ENCODE data around the gene DDX59. TPM values are rescaled to one million over a fixed set of nuclear protein-coding genes. Genes with fewer than 3 reads are reported as not detected.

Gene DDX59
- total RNA-seq, 2 donors from 2014 or later, result 9.7 to 11.9 TPM

DNA sequence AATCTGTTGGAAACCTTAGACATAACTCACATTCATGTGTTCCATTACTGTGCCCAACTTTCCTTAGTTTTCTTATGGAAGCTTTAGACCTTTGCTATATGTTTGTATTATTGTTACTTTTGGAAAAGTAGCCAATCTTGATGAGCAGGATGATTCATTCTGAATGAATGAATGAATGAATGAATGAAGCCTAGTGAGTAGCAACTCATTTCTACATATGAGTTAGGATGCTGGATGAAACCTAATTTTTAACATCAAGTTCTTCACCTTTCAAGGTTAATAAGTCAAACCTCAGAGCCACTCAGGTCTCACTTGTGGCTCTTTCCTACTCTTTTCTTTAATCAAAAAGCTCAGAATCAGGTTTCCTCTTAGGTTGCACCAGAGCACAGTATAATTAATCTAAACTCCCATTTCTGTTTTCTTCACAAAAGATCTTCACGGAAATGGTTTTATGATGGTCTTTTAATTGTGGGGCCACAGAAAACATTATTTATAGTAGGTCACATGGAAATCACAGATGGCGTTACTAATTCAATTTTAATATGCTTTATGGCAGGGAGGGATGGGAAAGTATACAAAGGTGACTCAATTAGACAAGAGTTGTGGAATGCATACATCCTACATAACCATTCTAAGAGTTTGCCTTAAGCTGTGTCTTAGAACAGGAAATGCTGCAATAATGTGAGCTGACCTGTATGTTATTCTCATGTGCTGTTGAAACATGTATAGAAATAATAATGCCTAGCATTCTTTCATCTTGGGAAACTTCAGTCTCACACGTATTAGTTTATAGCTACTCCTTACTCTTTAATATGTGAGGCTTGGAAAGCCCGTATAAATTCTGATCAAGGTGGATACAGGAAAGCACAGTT is 4.5 kb upstream of the DDX59 start:
- DNase-seq (no peak), ATAC-seq (no peak)
- intact Hi-C loops (cut with DNase I), result no loop called here

DNA sequence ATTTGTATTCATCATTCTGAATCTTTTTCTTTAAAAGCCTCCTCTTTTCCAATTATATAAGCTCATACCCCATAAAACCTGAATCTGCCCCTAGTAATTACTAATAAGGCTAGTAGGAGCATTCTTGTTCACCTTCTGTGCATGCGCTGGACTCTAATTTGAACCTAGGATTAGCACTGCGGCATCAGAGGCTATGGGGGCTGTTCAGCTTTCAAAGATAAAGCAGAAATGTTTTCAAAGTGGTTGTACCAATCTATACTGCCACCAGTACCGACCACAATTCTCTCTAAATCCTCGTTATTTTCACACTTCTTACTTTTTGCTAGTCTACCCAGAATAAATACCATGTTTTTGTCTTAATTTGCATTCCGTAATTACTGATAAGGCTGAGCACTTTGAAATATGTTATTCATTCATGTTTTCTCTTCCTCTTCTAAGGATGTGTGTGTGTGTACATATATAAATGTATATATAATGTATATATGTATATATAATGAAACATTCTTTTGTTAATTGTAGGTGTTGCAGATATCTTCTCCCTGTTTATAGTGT is 1.6 kb upstream of the DDX59 start:
- intact Hi-C loops (cut with DNase I), result no loop called here
- DNase-seq (no peak), ATAC-seq (no peak)

DNA sequence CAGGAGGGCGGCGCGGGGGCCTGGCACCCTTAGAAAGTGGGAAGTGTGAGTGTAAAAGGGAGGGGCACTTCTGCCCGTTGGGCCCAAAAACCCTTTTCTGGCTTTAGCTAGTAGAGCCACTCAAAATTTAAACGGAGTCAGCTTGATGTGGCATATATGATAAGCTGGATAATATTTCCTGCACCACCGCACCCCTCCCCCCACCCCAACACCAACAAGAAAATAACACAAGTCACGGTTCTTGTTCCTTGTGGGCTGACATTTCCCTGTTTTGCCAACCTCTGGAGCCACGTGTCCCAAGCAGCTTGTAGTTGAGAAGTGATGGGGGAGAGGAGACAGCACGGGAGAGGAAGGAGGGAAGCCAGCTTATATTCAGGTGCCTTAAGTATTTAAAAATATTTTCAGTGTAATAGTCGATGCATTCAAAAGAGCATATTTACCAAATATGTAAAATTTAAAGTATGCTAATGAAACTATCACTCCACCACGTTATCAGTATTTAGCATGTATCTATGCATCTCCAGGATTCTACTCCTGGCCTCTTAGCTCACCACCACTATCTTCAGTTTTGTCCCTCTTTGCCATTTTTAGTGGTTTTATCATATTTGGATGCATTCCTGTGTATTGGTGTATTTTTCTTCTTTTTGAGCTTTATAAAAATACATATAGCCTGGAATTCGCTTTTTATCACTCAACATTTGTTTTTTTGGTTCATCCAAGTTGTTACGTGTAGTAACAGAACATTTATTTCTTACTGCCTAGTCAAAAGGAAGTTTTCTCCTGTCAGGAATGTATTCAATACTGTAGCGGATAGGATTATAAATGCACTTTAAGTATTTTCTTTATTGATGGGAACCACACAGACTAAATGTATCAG is 773 bp upstream of the DDX59 start:
- DNase-seq, result no peak
- ATAC-seq, result peak in 1 of 2 donors; percentile 12
- intact Hi-C loops (cut with DNase I), result no loop called here

DNA sequence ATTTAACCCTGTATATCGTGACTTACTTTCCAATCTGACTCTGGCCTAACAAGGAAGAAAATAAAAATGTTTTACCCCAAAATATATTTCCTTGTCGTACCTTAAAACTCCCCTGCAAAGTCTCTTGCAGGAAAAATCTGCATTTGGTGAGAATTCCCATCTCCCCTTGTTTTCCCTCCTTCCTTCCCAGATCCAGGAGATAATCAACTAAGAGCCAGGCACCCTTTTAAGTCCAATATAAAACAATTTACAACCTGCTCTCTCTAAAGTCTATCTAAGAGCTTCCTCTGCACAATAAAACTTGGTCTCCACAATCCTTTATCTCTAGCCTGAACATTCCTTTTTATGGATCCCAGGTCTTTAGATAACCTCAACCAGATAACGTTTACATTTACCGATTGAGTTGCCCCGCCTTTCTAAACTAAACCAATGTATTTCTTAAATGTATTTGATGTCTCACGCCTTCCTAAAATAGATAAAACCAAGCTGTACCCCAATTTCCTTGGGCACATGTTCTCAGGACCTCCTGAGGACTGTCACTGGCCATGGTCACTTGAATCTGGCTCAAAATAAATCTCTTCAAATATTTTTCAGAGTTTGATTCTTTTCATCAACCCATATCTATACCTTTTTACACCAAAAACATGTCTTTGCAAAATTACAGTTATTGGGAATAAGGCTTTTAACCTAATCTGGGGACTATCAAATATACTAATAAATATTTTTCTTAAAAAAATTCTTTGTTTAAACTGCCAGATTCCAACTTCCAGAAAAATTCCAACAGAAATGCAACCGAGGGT is 993 bp downstream of the DDX59 start:
- intact Hi-C loops (cut with DNase I), result loop anchor here in 1 of 2 donors (1.0 kb wide), 1 partner anchor 71 kb away; no protein-coding TSS in a partner anchor
- no peak for DNase-seq
- no peak for ATAC-seq

DNA sequence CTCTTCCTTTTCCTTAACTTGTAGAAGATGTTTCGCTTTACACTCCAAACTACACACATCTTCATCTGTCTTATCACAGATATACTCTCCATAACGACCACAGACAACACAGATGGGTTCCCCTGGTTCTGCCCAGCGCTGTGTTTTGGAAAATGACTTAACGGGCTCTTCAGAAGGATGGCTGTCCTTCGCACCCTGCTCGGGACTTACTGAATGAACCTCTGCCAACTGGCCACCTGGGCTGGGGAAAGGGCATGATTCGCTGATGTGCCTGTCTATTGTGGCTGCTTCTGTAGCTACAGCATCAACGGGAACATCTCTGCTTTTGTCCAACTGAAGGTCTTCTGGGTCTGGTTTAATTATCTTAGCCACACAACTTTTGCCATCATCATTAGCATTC is 3.4 kb downstream of the DDX59 start:
- ATAC-seq, result no peak
- intact Hi-C loops (cut with DNase I), result no loop called here
- DNase-seq, result no peak

DNA sequence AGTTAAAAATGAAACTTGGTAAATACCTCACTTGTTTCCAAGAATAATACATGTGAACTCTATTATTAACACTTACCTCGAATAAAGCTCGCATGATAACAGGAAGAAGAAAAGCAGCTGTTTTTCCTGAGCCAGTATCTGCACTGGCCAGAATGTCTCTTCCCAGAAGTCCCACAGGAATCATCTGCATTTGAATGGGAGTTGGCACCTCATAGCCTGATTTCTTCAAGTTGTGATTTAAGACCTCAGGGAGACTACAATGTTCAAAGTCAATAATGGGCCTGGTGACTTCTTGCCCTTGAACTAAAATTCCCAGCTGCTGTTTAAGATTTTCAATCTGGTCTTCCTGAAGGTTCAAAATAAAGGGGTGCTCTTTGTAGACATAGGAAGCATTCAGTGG is 3.8 kb downstream of the DDX59 start:
- intact Hi-C loops (cut with DNase I), result no loop called here
- DNase-seq, result no peak
- no peak for ATAC-seq

DNA sequence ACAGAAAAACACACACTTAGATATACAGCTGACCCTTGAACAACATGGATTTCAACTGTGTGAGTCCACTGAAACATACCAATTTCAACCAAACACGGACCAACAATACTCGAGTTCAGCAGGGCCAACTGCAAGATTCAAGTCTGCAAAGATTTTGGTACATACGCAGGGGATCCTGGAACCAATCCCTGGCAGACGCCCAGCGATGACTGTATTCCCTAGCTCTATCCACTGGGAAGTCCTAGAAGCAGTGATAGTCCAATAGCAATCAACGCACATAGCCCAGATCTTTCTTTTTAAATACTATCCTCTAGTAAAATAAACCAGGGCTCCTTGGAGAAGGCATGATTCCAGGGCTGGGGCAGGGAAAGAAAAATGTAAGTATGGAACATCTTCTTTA is 9.0 kb downstream of the DDX59 start:
- peak; percentile 71 for DNase-seq
- intact Hi-C loops (cut with DNase I), result no loop called here
- ATAC-seq, result peak in 1 of 2 donors; percentile 32

DNA sequence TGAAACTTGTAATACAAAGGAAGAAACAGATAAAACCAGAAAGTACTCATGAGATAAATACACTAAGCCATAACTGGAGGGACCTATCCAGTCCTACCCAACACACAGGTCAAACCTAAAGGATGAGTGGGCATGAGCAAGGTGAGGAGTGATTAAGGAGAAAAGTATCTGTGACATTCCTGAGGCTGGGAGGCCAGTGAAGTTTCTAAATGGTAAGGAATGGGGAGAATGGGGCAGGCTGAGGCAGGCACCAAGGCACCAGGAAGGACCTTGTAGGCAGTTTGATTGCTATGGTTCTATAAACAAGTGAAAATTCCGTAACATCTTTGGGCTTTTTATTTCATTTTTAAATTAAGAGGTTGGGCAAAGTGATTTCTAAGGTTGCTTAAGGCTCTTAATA is 10.4 kb downstream of the DDX59 start:
- ATAC-seq, result peak in 1 of 2 donors; percentile 52
- no peak for DNase-seq

DNA sequence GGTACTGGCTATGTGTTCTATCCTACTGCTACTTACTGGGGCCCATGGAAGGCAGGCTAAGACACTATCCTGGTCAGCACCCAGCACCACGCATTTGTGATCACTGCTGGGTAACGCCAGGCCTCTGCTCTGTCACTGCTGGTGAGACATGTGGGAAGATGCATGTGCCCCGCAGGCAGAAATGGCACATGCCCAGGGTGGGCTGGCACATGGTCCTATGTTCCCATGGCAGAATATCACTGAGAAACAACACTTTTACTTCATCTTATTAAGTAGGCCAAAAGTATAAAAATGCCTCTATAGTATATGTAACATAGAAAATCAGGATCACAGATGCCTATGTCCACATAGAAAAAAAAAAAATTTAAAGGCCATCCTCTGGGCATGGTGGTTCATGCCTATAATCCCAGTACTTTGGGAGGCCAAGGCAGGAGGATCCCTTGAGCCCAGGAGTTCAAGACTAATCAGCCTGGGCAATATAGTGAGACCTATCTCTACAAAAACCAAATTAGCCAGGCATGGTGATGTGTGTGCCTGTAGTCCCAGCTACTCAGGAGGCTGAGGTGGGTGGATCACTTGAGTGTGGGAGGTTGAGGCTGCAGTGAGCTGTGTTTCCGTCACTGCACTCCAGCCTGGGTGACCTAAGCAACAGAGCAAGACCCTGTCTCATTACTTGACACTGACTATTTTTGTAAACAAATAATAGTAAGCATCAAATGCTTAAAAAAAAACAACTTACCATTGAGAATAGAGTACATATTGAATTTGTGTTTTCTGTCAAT is 11.5 kb downstream of the DDX59 start:
- ATAC-seq (no peak), DNase-seq (no peak)
- intact Hi-C loops (cut with DNase I), result no loop called here

More for the DNA sequence above, 10.4 kb downstream of the DDX59 start:
- intact Hi-C loops (cut with DNase I), result no loop called here

DNA sequence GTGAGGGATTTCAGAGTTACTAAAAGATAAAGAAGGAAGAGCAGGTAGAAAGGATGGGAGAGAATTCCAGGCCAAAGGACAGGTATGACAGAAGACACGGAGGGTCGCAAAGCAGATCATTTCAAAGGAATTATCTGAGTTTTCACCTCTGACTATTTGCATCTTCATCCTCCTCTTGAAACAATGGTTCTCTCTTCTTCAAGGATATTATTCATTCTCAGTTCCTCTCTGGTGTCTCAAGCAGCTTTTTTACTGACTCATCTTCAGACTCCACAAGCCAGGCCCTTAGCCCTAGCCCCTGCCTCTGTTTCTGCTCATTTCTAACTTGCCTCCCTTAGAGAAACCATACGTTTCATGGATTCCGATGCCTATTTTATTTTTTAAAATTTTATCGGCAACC is 15.0 kb downstream of the DDX59 start:
- intact Hi-C loops (cut with DNase I), result no loop called here
- DNase-seq, result no peak
- no peak for ATAC-seq

DNA sequence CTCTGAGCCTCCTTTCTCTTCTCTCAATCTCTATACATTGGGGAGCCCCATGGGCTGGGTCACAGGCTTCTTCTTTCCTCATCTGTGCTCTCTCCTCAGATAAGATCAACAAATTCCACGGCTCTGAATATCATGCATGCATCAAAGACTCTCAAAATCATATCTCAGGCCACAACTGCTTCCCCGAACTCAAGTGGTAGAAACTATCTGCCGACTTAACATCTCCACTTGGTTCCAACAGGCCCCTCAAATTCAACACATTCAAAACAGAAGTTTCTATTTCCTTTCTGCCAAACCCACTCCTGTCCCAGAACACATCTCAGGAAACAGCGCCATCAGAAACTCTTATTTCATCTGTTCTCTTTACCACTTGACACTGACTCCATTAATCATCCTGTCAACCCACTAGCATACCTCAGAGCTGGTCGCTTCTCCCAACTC is 16.7 kb downstream of the DDX59 start:
- DNase-seq (no peak), ATAC-seq (no peak)
- intact Hi-C loops (cut with DNase I), result no loop called here

DNA sequence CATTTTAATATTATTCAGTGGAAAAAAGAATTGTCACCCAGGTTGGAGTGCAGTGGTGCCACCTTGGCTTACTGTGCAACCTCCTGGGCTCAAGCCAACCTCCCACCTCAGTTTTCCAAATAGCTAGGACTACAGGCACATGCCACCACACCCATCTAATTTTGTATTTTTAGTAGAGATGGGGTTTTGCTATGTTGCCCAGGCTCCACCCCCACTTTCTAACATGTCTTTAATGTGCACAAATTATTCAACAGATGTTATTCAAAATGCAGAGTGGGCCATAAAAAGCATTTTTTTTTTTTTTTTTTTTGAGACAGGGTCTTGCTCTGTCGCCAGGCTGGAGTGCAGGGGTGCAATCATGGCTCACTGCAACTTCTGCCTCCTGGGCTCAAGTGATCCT is 17.3 kb downstream of the DDX59 start:
- ATAC-seq, result no peak
- DNase-seq, result no peak

DNA sequence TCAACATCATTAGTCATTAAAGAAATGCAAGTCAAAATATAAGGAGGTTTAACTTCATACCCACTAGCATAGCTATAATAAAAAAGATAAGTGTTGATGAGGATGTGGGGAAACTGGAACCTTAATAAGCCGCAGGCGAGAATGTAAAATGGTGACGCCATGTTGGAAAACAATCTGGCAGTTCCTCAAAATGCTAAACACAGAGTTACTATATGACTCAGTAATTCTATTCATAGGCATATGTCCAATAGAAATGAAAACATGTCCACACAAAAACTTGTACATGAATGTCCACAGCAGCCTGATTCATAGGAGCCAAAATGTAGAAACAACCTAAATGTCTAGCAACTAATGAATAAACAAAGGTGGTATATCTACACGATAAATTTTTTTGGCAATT is 23.2 kb downstream of the DDX59 start:
- intact Hi-C loops (cut with DNase I), result no loop called here
- DNase-seq, result no peak
- no peak for ATAC-seq

More for the DNA sequence above, 17.3 kb downstream of the DDX59 start:
- intact Hi-C loops (cut with DNase I), result no loop called here

DNA sequence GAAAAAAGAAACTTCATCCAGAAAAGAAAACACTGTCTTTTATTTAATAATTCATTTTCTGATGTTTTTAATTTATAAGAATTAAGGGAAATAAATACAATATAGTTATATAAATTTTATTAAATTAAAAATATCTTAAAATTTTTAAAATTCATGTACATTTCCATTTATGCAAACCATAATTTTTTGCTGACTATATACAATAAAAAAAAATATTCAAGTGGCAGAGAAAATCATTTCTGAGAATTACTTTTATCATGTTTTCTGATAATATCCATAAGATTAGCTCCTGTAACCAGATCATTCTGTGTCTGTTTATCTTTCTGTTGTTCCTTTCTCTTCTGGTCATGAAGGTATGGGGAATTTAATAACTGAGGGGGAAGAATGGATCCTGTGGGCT is 25.7 kb downstream of the DDX59 start:
- no peak for ATAC-seq
- intact Hi-C loops (cut with DNase I), result no loop called here
- no peak for DNase-seq

DNA sequence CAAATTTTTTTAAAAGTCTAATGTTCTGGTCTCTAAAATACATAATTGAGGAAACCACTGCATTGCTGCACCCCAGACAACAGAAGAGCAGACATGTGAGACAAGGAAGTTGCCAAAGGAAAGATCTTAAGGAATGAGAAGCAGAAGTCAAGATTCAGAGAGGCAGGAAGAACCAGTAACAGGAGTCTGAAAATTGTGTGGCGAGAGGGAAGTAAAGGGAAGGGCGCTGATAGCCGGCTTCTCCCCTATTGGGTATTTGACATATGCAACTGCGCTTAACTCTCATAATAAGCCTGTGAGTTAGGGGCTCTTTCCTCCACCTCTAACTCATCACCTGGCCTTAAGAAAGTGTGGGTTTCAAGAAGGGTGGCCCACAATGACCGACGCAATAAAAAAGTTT is 27.2 kb downstream of the DDX59 start:
- DNase-seq (no peak), ATAC-seq (peak in 1 of 2 donors; percentile 17)
- intact Hi-C loops (cut with DNase I), result no loop called here

DNA sequence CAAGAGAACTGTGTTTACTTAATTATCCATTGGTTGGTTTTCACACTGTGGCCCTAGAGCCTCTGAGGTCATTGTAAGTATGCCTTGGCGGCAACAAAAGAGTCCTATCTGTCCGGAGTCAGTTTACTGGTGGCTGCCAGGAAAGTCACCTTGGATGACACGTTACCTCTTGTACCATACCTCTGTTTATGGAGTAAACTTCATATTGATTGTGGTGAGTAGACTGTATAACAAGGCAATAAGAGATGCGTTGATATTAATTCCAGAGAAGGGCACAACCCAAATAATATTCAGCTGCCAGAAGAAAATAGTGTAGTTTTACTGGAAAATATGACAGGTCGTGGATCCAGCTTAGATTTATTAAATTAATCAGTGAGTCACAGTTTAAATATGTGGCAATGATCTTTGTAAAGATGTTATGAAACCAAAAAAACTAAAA is 28.7 kb downstream of the DDX59 start:
- peak in 1 of 2 donors; percentile 37 for ATAC-seq
- intact Hi-C loops (cut with DNase I), result no loop called here
- no peak for DNase-seq

DNA sequence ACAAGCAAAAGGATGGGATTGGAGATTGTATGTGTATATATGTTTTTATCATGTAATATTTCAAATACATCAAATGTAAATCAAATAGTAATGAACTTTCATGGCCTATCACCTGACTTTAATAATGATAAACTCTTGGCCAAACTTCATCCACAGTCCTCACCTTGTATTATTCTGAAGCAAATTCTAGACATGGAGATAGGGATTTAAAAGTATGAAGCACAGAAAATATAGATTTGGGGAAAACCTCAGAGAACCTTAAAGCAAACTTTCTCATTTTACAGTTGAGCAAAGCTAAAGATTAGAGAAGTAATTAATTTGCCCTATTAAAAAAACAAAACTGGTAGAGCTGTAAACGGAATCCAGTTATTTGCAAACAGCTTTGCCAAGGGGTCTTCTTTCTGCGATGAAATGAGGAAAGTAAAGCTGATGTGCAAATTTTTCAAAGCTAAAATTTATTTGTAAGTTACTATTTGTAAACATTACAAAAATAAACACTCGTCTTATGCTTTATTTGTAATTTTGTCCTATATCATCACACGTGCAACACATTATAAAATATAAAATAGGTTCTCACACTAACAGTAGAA is 29.2 kb downstream of the DDX59 start:
- DNase-seq, result no peak
- intact Hi-C loops (cut with DNase I), result no loop called here
- ATAC-seq, result no peak

DNA sequence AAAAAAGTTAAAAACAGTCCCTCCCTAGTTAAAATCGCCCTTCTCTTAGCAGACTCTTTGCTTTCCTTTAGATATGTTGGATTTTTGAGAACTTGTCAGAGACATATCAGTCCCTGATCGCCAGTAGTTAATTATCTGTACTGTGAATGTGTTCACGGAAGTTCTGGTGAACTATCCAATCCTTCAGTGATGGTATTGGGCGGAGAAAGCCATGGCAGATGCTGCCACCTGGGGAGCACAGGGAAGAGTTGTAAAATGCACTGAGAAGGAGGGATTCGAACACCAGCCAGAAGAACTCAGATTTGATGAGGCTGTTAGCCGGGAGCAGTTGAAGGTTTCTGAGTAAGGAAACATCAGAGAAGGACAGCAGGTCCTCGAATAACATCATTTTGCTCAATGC is 31.6 kb downstream of the DDX59 start:
- intact Hi-C loops (cut with DNase I), result no loop called here
- ATAC-seq (no peak), DNase-seq (no peak)
